DOHH2 (cell line): ENCODE data around the gene AP2A1.

Experiments used
- EZH2phosphoT487 ChIP-seq: fragments of 200-600 bp; sonication (generic); IDR thresholded peaks from 2 replicates; pipeline ENCODE4 v1.6.1; 2017; ENCODE audit warnings: borderline replicate concordance, mild to moderate bottlenecking, antibody characterized with exemption, low read length, moderate library complexity, mixed read lengths
- TF ChIP-seq, protein P1 (sequence below): fragments of 200-600 bp; sonication (generic); IDR thresholded peaks from one replicate; pipeline ENCODE4 v1.5.1; 2014; ENCODE audit warnings: antibody characterized with exemption, mild to moderate bottlenecking, low read depth, low read length; ENCODE audit not compliant: poor library complexity, severe bottlenecking

DNA sequence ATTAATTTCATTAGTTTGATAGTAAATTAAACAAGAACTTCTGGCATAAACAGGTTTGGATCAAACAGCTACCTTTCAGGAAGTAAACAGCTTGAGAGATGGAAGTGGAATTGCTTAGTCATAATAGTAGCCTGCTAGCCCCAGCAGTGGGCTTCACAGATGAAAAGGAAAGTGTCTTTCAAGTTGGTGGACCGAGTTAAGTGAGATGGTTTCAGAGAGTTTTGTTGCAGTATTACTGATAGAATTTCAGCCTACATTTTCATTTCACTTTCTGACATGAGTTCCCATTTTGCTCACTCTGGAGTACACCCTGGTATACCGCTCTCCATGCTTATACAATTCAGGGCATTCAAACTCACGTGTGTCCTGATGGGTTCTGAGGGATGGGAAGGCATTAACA lies 82.1 kb downstream of the AP2A1 start:
- TF ChIP-seq, protein P1, sequence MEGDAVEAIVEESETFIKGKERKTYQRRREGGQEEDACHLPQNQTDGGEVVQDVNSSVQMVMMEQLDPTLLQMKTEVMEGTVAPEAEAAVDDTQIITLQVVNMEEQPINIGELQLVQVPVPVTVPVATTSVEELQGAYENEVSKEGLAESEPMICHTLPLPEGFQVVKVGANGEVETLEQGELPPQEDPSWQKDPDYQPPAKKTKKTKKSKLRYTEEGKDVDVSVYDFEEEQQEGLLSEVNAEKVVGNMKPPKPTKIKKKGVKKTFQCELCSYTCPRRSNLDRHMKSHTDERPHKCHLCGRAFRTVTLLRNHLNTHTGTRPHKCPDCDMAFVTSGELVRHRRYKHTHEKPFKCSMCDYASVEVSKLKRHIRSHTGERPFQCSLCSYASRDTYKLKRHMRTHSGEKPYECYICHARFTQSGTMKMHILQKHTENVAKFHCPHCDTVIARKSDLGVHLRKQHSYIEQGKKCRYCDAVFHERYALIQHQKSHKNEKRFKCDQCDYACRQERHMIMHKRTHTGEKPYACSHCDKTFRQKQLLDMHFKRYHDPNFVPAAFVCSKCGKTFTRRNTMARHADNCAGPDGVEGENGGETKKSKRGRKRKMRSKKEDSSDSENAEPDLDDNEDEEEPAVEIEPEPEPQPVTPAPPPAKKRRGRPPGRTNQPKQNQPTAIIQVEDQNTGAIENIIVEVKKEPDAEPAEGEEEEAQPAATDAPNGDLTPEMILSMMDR, result no peak
- TF ChIP-seq EZH2phosphoT487, result no peak
